Peyer's patch (tissue), 4 donors: Measurements from ENCODE around the gene PEF1. TPM values are rescaled to one million over a fixed set of nuclear protein-coding genes. Genes with fewer than 3 reads are reported as not detected.
A peak's percentile ranks its signal among the peaks of the same experiment; 100 is the strongest.

ENCODE experiments used
- DNase-seq, 3 donors: peaks; one replicate each; pipeline ENCODE4 v3.0.0-alpha.2; 2017 to 2019
- H3K27ac ChIP-seq, 4 donors: fragments of 200-600 bp; sonication (generic); one replicate each; pipeline ENCODE4 v1.5.1; 2016 to 2019
- H3K27me3 ChIP-seq, 2 donors: fragments of 200-600 bp; sonication (generic); one replicate each; pipeline ENCODE4 v1.5.1; 2019
- H3K36me3 ChIP-seq, 3 donors: fragments of 200-600 bp; sonication (generic); one replicate each; pipeline ENCODE4 v1.5.1; 2016 to 2019
- H3K4me1 ChIP-seq, 4 donors: fragments of 200-600 bp; sonication (generic); one replicate each; pipeline ENCODE4 v1.5.1; 2016 to 2019
- H3K4me3 ChIP-seq, 4 donors: fragments of 200-600 bp; sonication (generic); 1 replicate in 3 of 4; 2 replicates in 1 of 4; pipeline ENCODE4 v1.5.1; 2016 to 2019; ENCODE audit warnings: mild to moderate bottlenecking in 1 of 4
- H3K9me3 ChIP-seq, 4 donors: fragments of 200-600 bp; sonication (generic); one replicate each; pipeline ENCODE4 v1.5.1; 2016 to 2019; ENCODE audit warnings: mild to moderate bottlenecking in 1 of 4
- CTCF ChIP-seq, 6 experiments: fragments of 450-650 bp in 4 of 6; fragments of 200-600 bp in 2 of 6; sonication (generic) in 1 of 6; IDR thresholded peaks; one replicate each; pipeline ENCODE4 v1.5.1; 2017 to 2019; ENCODE audit warnings: antibody characterized with exemption in 6 of 6, mild to moderate bottlenecking in 3 of 6, moderate library complexity in 1 of 6
- POLR2A ChIP-seq, 2 donors: fragments of 450-650 bp; IDR thresholded peaks; one replicate each; pipeline ENCODE4 v1.5.1; 2017; ENCODE audit warnings: antibody characterized with exemption in 2 of 2, mild to moderate bottlenecking in 2 of 2, moderate library complexity in 2 of 2
- total RNA-seq, 4 donors: library from RNA; depleted of rRNA; stranded (reverse); fragments of >200 nt; gene quantifications; one replicate each; pipeline ENCODE4 v1.1.0, GENCODE V29; 2016

PEF1 gene
- total RNA-seq, 4 donors from 2014 or later = 49.5 to 116 (median 59.8) TPM

GRCh38 chr1:31593770-31594632 lies 50.7 kb downstream of the PEF1 start:
- TF ChIP-seq CTCF (IDR thresholded peaks at IDR 0.05) = peak; percentile 7 to 93 (median 80)
- no peak for TF ChIP-seq POLR2A (IDR thresholded peaks at IDR 0.05)
- H3K4me3 ChIP-seq = no peak overlapping the region
- peaks cover 0 to 18% (median under 1%) of the 10 kb centered on the region in 4 donors for H3K4me1 ChIP-seq
- H3K27me3 ChIP-seq = no peaks in the 10 kb centered on the region
- DNase-seq = peak; percentile 31 to 93 (median 90)
- no peaks in the 10 kb centered on the region for H3K36me3 ChIP-seq
- H3K27ac ChIP-seq = no peak overlapping the region
- no peaks in the 10 kb centered on the region for H3K9me3 ChIP-seq

- H3K36me3 ChIP-seq = no peaks in the 10 kb centered on the region
- no peak overlapping the region for H3K27ac ChIP-seq
- peak in 1 of 3 donors; percentile 12 for DNase-seq
- peaks cover 0 to 26% (median 2%) of the 10 kb centered on the region in 4 donors for H3K4me1 ChIP-seq
- no peak for TF ChIP-seq POLR2A (IDR thresholded peaks at IDR 0.05)
- TF ChIP-seq CTCF (IDR thresholded peaks at IDR 0.05) = no peak
- H3K27me3 ChIP-seq = no peaks in the 10 kb centered on the region
- no peak overlapping the region for H3K4me3 ChIP-seq
- no peaks in the 10 kb centered on the region for H3K9me3 ChIP-seq
These were observed 51.5 kb downstream of the PEF1 start for GRCh38 chr1:31593136-31593665.

GRCh38 chr1:31592132-31592531 lies 52.5 kb downstream of the PEF1 start:
- H3K27ac ChIP-seq = peak overlapping the region in 1 of 4 donors; percentile 24
- peaks cover 0 to 36% (median 2%) of the 10 kb centered on the region in 4 donors for H3K4me1 ChIP-seq
- no peak overlapping the region for H3K4me3 ChIP-seq
- DNase-seq = peak in 1 of 3 donors; percentile 7
- peaks cover 0 to 2% (median 0%) of the 10 kb centered on the region in 3 donors for H3K36me3 ChIP-seq
- H3K9me3 ChIP-seq = no peaks in the 10 kb centered on the region
- TF ChIP-seq POLR2A (IDR thresholded peaks at IDR 0.05) (no peak), CTCF (IDR thresholded peaks at IDR 0.05) (no peak)
- H3K27me3 ChIP-seq = no peaks in the 10 kb centered on the region

GRCh38 chr1:31591425-31592093 lies 53.1 kb downstream of the PEF1 start:
- H3K36me3 ChIP-seq = peaks cover 0 to 7% (median 0%) of the 10 kb centered on the region in 3 donors
- H3K9me3 ChIP-seq = no peaks in the 10 kb centered on the region
- DNase-seq = peak in 2 of 3 donors; percentile 11 to 48
- peak overlapping the region in 1 of 4 donors; percentile 24 for H3K27ac ChIP-seq
- no peaks in the 10 kb centered on the region for H3K27me3 ChIP-seq
- H3K4me1 ChIP-seq = peaks cover 0 to 42% (median 2%) of the 10 kb centered on the region in 4 donors
- TF ChIP-seq POLR2A (IDR thresholded peaks at IDR 0.05) = no peak
- no peak for TF ChIP-seq CTCF (IDR thresholded peaks at IDR 0.05)
- no peak overlapping the region for H3K4me3 ChIP-seq

- peak overlapping the region; percentile 24 to 60 (median 38) for H3K4me3 ChIP-seq
- DNase-seq = peak in 2 of 3 donors; percentile 13 to 73
- peaks cover 0 to 20% (median 0%) of the 10 kb centered on the region in 3 donors for H3K36me3 ChIP-seq
- H3K27me3 ChIP-seq = no peaks in the 10 kb centered on the region
- peak overlapping the region; percentile 25 to 82 (median 72) for H3K27ac ChIP-seq
- no peak for TF ChIP-seq POLR2A (IDR thresholded peaks at IDR 0.05)
- no peak for TF ChIP-seq CTCF (IDR thresholded peaks at IDR 0.05)
- H3K9me3 ChIP-seq = no peaks in the 10 kb centered on the region
- H3K4me1 ChIP-seq = peaks cover 0 to 56% (median 2%) of the 10 kb centered on the region in 4 donors
These were observed 55.7 kb downstream of the PEF1 start for GRCh38 chr1:31588751-31589515.
